CD4-positive, alpha-beta T cell (primary cell): ENCODE data around the gene KLRB1. TPM values are rescaled to one million over a fixed set of nuclear protein-coding genes. Genes with fewer than 3 reads are reported as not detected.
"Not testable (repeated sequence)": the region's sequence is repeated elsewhere in the genome, so short reads cannot be mapped to it uniquely, and the experiment has no call there.

Experiments used
- ATAC-seq: fragments of 200-7000 bp; cut with Tn5 transposase; one replicate; pipeline ENCODE4 v1.10.0; 2022; ENCODE audit warnings: mild to moderate bottlenecking; ENCODE audit not compliant: poor library complexity
- CTCF ChIA-PET: fragments of 350-600 bp; sonication (Branson Sonifier 250); formaldehyde crosslinking; loops from one replicate; lab custom pipeline; 2021; ENCODE audit warnings: antibody characterized with exemption, inconsistent platforms; lab: Charles Lee
- POLR2A ChIA-PET: fragments of 350-600 bp; sonication (Branson Sonifier 250); formaldehyde crosslinking; loops from one replicate; lab custom pipeline; 2021; ENCODE audit warnings: antibody characterized with exemption, inconsistent platforms; lab: Charles Lee
- DNase-seq, 14 experiments: peaks; one replicate each; pipeline ENCODE4 v3.0.0-alpha.2; 2013 to 2020; ENCODE audit warnings: mixed read lengths in 2 of 14
- H3K27ac ChIP-seq, 2 donors: one replicate each; pipeline versions ENCODE4 v1.5.1 to v1.7.0; 2013; ENCODE audit warnings: low read length in 2 of 2, low read depth in 1 of 2, mild to moderate bottlenecking in 1 of 2
- H3K27me3 ChIP-seq, 2 experiments: 1 replicate in 1 of 2; 2 replicates in 1 of 2; pipeline versions ENCODE4 v1.6.1 to v1.7.0; 2013; ENCODE audit warnings: low read length in 2 of 2, control low read depth in 1 of 2, mild to moderate bottlenecking in 1 of 2, moderate library complexity in 1 of 2; ENCODE audit not compliant: insufficient read depth in 2 of 2, control insufficient read depth in 1 of 2
- H3K36me3 ChIP-seq: one replicate; pipeline ENCODE4 v1.6.1; 2013; ENCODE audit warnings: low read length, control low read depth; ENCODE audit not compliant: insufficient read depth
- H3K4me1 ChIP-seq: one replicate; pipeline ENCODE4 v1.6.1; 2013; ENCODE audit warnings: low read length, control low read depth; ENCODE audit not compliant: insufficient read depth
- H3K4me3 ChIP-seq: one replicate; pipeline ENCODE4 v1.5.1; 2013; ENCODE audit warnings: mild to moderate bottlenecking, low read length, moderate library complexity
- H3K9me3 ChIP-seq, 2 experiments: 1 replicate in 1 of 2; 2 replicates in 1 of 2; pipeline versions ENCODE4 v1.6.1 to v1.7.0; 2013; ENCODE audit warnings: low read length in 2 of 2, mild to moderate bottlenecking in 2 of 2, control low read depth in 1 of 2, moderate library complexity in 1 of 2; ENCODE audit not compliant: control insufficient read depth in 1 of 2, insufficient read depth in 1 of 2
- H3K27ac Mint-ChIP-seq: one replicate; pipeline ENCODE4 v1.8.0; 2020; ENCODE audit warnings: mixed read lengths
- H3K27me3 Mint-ChIP-seq: one replicate; pipeline ENCODE4 v1.8.0; 2021; ENCODE audit warnings: mixed read lengths
- H3K36me3 Mint-ChIP-seq: one replicate; pipeline ENCODE4 v1.8.0; 2021; ENCODE audit warnings: low read depth, mixed read lengths
- H3K4me1 Mint-ChIP-seq: one replicate; pipeline ENCODE4 v1.8.0; 2021; ENCODE audit warnings: low read depth, mixed read lengths
- H3K4me3 Mint-ChIP-seq: one replicate; pipeline ENCODE4 v1.8.0; 2020; ENCODE audit warnings: mild to moderate bottlenecking, mixed read lengths
- H3K9me3 Mint-ChIP-seq: one replicate; pipeline ENCODE4 v1.8.0; 2020; ENCODE audit warnings: mixed read lengths
- intact Hi-C, 2 experiments: fragments of 100-400 bp; cut with DNase I in 1 of 2; cut with micrococcal nuclease in 1 of 2; formaldehyde crosslinking; loops; one replicate each; pipeline versions ENCODE4 v1.15.1 to v1.9.0; 2023 to 2025; cut with DNase I, micrococcal nuclease
- total RNA-seq, 174 experiments: library from RNA in 2 of 174; stranded (reverse) in 2 of 174; gene quantifications; one replicate each; pipeline ENCODE4 v1.2.3 and lab custom pipeline; 2021 to 2026
- TF ChIP-seq, protein P1 (sequence below): fragments of 200-600 bp; IDR thresholded peaks from one replicate; pipeline ENCODE4 v1.8.0; 2022; ENCODE audit warnings: antibody characterized with exemption, mild to moderate bottlenecking

Gene KLRB1
- total RNA-seq, 2 experiments from 2014 or later = 54.8 to 56.2 TPM

DNA sequence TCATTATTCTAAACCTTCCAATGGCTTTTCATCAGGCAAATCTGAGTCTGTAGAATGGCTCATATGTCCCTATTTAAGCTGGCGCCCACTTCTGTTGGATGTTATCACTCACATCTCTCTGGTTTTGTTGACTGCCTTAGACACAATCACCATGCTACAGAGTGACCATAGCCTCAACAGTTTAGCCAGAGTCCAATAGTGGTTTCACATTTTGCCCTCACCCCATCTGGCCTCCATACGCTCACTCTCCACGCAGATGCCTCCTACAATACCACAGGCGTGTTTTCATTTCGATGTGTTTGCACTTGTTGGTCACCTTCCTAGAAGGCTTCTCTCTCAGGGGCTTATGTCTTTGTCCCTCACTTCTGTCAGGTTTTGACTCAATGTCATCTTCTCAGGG, 3.4 kb downstream of the KLRB1 start:
- no peak overlapping the region for H3K27ac Mint-ChIP-seq

DNA sequence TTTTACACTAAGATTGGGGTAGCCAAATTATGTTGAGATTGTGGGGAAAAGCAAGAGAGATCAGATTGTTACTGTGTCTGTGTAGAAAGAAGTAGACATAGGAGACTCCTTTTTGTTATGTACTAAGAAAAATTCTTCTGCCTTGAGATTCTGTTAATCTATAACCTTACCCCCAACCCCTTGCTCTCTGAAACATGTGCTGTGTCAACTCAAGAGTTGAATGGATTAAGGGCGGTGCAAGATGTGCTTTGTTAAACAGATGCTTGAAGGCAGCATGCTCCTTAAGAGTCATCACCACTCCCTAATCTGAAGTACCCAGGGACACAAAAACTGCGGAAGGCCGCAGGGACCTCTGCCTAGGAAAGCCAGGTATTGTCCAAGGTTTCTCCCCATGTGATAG, 7.3 kb downstream of the KLRB1 start:
- DNase-seq, ATAC-seq, H3K9me3 ChIP-seq, H3K27me3 Mint-ChIP-seq, H3K4me3 Mint-ChIP-seq, H3K27ac Mint-ChIP-seq, intact Hi-C loops, H3K36me3 ChIP-seq, H3K9me3 Mint-ChIP-seq, H3K4me1 ChIP-seq, H3K27me3 ChIP-seq, H3K27ac ChIP-seq, H3K4me3 ChIP-seq, CTCF ChIA-PET, POLR2A ChIA-PET: not testable (repeated sequence)
- H3K36me3 Mint-ChIP-seq = peaks cover 22% of the 10 kb centered on the region
- peaks cover 15% of the 10 kb centered on the region for H3K4me1 Mint-ChIP-seq

More for the DNA sequence above, 3.4 kb downstream of the KLRB1 start:
- Histone ChIP-seq H3K4me3 (no peak overlapping the region), H3K36me3 (no peaks in the 10 kb centered on the region), H3K9me3 (no peaks in the 10 kb centered on the region), H3K27ac (no peak overlapping the region), H3K4me1 (no peaks in the 10 kb centered on the region), H3K27me3 (no peaks in the 10 kb centered on the region)
- peaks cover 22% of the 10 kb centered on the region for H3K36me3 Mint-ChIP-seq
- POLR2A ChIA-PET = no interaction called here
- peaks cover 35% of the 10 kb centered on the region for H3K4me1 Mint-ChIP-seq
- CTCF ChIA-PET = interaction anchor here (1.4 kb wide), 1 partner anchor 11 kb away, joined by 3 read pairs; no protein-coding TSS in a partner anchor
- peak overlapping the region; percentile 20 for H3K4me3 Mint-ChIP-seq
- DNase-seq = no peak
- intact Hi-C loops = no loop called here
- no peak for ATAC-seq
- no peaks in the 10 kb centered on the region for H3K9me3 Mint-ChIP-seq
- H3K27me3 Mint-ChIP-seq = no peaks in the 10 kb centered on the region
- TF ChIP-seq, protein P1, sequence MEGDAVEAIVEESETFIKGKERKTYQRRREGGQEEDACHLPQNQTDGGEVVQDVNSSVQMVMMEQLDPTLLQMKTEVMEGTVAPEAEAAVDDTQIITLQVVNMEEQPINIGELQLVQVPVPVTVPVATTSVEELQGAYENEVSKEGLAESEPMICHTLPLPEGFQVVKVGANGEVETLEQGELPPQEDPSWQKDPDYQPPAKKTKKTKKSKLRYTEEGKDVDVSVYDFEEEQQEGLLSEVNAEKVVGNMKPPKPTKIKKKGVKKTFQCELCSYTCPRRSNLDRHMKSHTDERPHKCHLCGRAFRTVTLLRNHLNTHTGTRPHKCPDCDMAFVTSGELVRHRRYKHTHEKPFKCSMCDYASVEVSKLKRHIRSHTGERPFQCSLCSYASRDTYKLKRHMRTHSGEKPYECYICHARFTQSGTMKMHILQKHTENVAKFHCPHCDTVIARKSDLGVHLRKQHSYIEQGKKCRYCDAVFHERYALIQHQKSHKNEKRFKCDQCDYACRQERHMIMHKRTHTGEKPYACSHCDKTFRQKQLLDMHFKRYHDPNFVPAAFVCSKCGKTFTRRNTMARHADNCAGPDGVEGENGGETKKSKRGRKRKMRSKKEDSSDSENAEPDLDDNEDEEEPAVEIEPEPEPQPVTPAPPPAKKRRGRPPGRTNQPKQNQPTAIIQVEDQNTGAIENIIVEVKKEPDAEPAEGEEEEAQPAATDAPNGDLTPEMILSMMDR = no peak

DNA sequence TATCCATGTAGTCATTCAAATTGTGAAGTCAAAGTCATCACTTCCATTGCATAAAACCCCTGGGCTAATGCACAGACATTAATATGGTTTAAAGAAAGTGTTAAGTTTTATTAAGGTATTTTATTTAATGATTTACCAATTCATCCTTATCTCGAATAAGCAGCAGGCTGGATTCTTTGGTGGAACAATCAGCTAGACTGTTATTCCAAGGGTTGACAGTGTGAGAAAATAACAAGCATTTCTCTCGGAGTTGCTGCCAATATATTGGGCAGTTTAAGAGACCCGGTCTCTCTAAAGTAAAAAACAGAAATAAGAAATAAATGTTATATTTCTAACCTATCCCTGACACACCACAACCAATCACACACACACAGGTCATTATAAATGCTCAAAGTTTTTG, 9.4 kb downstream of the KLRB1 start:
- ATAC-seq = no peak
- H3K4me1 Mint-ChIP-seq = peaks cover 8% of the 10 kb centered on the region

More for the DNA sequence above, 9.4 kb downstream of the KLRB1 start:
- no peaks in the 10 kb centered on the region for H3K27me3 Mint-ChIP-seq
- TF ChIP-seq, protein P1 = no peak
- no peaks in the 10 kb centered on the region for H3K9me3 ChIP-seq
- H3K27me3 ChIP-seq = no peaks in the 10 kb centered on the region
- ChIA-PET POLR2A (no interaction called here), CTCF (no interaction called here)
- H3K4me3 Mint-ChIP-seq = no peak overlapping the region
- H3K36me3 ChIP-seq = peaks cover 4% of the 10 kb centered on the region
- intact Hi-C loops = loop anchor here in 1 of 2 experiments (10.0 kb wide), 1 partner anchor 124 kb away; no protein-coding TSS in a partner anchor
- no peak for DNase-seq
- peaks cover 22% of the 10 kb centered on the region for H3K36me3 Mint-ChIP-seq
- H3K27ac Mint-ChIP-seq = no peak overlapping the region
- no peaks in the 10 kb centered on the region for H3K9me3 Mint-ChIP-seq
- H3K4me3 ChIP-seq = no peak overlapping the region
- no peak overlapping the region for H3K27ac ChIP-seq
- H3K4me1 ChIP-seq = no peaks in the 10 kb centered on the region
